ENCODE data around the gene MIP. TPM values are rescaled to one million over a fixed set of nuclear protein-coding genes. Genes with fewer than 3 reads are reported as not detected.
A peak's percentile ranks its signal among the peaks of the same experiment; 100 is the strongest.

Gene MIP
- total and polyA plus RNA-seq, 2 of the 13 experiments (the other 11 are each of a cell fraction or from before 2014, with no cell fraction given) = not detected

DNA sequence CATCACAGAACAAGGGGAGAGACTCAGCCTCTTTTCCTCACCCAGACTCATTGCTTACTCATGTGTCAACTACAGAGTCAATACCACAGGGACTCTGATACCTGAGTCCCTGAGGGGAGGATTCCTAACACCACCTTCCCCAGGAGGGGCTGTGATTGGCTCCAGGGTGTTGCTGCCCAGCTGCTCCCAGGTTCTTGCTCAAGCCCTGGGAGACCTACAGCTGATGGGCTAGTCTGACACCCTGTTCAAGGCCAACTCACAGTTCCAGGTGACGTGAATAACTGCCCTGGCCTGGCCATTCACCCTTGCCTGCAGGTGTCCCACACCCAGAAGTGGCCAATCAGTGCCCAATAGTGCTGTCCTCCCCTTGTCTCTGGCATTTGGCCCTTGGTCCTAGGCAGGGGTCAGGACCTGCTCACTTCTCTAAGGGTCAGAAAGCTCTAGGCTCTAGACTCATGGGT, 22.5 kb upstream of the MIP start (continued):
- TF ChIP-seq, protein P1, sequence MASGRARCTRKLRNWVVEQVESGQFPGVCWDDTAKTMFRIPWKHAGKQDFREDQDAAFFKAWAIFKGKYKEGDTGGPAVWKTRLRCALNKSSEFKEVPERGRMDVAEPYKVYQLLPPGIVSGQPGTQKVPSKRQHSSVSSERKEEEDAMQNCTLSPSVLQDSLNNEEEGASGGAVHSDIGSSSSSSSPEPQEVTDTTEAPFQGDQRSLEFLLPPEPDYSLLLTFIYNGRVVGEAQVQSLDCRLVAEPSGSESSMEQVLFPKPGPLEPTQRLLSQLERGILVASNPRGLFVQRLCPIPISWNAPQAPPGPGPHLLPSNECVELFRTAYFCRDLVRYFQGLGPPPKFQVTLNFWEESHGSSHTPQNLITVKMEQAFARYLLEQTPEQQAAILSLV (CRISPR knock-in tag; IDR thresholded peaks at IDR 0.05; ENCODE audit: borderline replicate concordance) = no peak
- TF ChIP-seq CREB1 (IDR thresholded peaks at IDR 0.05) (no peak), CREB1 (CRISPR knock-in tag; IDR thresholded peaks at IDR 0.05) (peak; percentile 68), RELA (CRISPR knock-in tag; IDR thresholded peaks at IDR 0.05) (no peak), RFX3 (CRISPR knock-in tag; IDR thresholded peaks at IDR 0.05) (no peak), ZNF761 (CRISPR knock-in tag; conservative IDR thresholded peaks at IDR 0.05) (no peak), HNF4A (CRISPR knock-in tag; IDR thresholded peaks at IDR 0.05) (peak; percentile 64), ZSCAN29 (CRISPR knock-in tag; conservative IDR thresholded peaks at IDR 0.05) (no peak), ZSCAN9 (CRISPR knock-in tag; IDR thresholded peaks at IDR 0.05; ENCODE audit: borderline replicate concordance) (no peak), ZNF550 (CRISPR knock-in tag; IDR thresholded peaks at IDR 0.05; ENCODE audit: borderline replicate concordance) (no peak), SRY (CRISPR knock-in tag; IDR thresholded peaks at IDR 0.05) (no peak), ZNF260 (CRISPR knock-in tag; IDR thresholded peaks at IDR 0.05; ENCODE audit: borderline replicate concordance, low read depth) (no peak), GLI4 (CRISPR knock-in tag; IDR thresholded peaks at IDR 0.05; ENCODE audit: borderline replicate concordance) (no peak), IRX3 (CRISPR knock-in tag; IDR thresholded peaks at IDR 0.05; ENCODE audit: borderline replicate concordance, low read depth) (no peak), ZNF691 (CRISPR knock-in tag; IDR thresholded peaks at IDR 0.05; ENCODE audit: borderline replicate concordance, low read depth) (no peak), RXRA (CRISPR knock-in tag; IDR thresholded peaks at IDR 0.05) (peak; percentile 56; the same call in 1 of the 2 replicates), SMYD3 (CRISPR knock-in tag; IDR thresholded peaks at IDR 0.05) (no peak), NFYB (CRISPR knock-in tag; IDR thresholded peaks at IDR 0.05) (peak; percentile 62), ZBTB7A (CRISPR knock-in tag; IDR thresholded peaks at IDR 0.05) (no peak), NR2C2 (CRISPR knock-in tag; IDR thresholded peaks at IDR 0.05; ENCODE audit: borderline replicate concordance) (no peak), PAF1 (CRISPR knock-in tag; IDR thresholded peaks at IDR 0.05) (no peak), SP2 (CRISPR knock-in tag; IDR thresholded peaks at IDR 0.05) (no peak), HNRNPUL1 (IDR thresholded peaks at IDR 0.05; ENCODE audit: low read depth, low read length) (no peak), NFKB2 (CRISPR knock-in tag; IDR thresholded peaks at IDR 0.05; ENCODE audit: borderline replicate concordance) (no peak), ZKSCAN8 (CRISPR knock-in tag; IDR thresholded peaks at IDR 0.05; ENCODE audit: borderline replicate concordance) (no peak)
- TF ChIP-seq, protein P2, sequence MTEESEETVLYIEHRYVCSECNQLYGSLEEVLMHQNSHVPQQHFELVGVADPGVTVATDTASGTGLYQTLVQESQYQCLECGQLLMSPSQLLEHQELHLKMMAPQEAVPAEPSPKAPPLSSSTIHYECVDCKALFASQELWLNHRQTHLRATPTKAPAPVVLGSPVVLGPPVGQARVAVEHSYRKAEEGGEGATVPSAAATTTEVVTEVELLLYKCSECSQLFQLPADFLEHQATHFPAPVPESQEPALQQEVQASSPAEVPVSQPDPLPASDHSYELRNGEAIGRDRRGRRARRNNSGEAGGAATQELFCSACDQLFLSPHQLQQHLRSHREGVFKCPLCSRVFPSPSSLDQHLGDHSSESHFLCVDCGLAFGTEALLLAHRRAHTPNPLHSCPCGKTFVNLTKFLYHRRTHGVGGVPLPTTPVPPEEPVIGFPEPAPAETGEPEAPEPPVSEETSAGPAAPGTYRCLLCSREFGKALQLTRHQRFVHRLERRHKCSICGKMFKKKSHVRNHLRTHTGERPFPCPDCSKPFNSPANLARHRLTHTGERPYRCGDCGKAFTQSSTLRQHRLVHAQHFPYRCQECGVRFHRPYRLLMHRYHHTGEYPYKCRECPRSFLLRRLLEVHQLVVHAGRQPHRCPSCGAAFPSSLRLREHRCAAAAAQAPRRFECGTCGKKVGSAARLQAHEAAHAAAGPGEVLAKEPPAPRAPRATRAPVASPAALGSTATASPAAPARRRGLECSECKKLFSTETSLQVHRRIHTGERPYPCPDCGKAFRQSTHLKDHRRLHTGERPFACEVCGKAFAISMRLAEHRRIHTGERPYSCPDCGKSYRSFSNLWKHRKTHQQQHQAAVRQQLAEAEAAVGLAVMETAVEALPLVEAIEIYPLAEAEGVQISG (CRISPR knock-in tag; IDR thresholded peaks at IDR 0.05) = no peak; the same call in 1 of the 2 replicates
- TF ChIP-seq, protein P3, sequence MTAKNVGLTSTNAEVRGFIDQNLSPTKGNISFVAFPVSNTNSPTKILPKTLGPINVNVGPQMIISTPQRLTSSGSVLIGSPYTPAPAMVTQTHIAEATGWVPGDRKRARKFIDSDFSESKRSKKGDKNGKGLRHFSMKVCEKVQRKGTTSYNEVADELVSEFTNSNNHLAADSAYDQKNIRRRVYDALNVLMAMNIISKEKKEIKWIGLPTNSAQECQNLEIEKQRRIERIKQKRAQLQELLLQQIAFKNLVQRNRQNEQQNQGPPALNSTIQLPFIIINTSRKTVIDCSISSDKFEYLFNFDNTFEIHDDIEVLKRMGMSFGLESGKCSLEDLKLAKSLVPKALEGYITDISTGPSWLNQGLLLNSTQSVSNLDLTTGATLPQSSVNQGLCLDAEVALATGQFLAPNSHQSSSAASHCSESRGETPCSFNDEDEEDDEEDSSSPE (CRISPR knock-in tag; IDR thresholded peaks at IDR 0.05) = no peak

All from HepG2 (cell line).